ENCODE measurements around the gene VKORC1.

GRCh38 chr16:31089199-31089598 lies 5.4 kb downstream of the VKORC1 start:
- TF ChIP-seq CTCF (conservative IDR thresholded peaks at IDR 0.05; ENCODE audit: low read depth in 2 of 2): no peak
- TF ChIP-seq POLR2AphosphoS5 (IDR thresholded peaks at IDR 0.05; ENCODE audit: low read depth): no peak
- TF ChIP-seq REST (IDR thresholded peaks at IDR 0.05; ENCODE audit: unreplicated experiment): no peak
- no peak for TF ChIP-seq ZNF331 (CRISPR knock-in tag; IDR thresholded peaks at IDR 0.05; ENCODE audit: low read depth)
- no peak for TF ChIP-seq CREB1 (CRISPR knock-in tag; IDR thresholded peaks at IDR 0.05; ENCODE audit: low read depth)
- no peak for TF ChIP-seq EZH2 (IDR thresholded peaks at IDR 0.05; ENCODE audit: low read depth, unreplicated experiment)

Data from GM23338 (cell line).